ENCODE data around the gene CD8B.

CD8B gene

GRCh38 chr2:86808315-86809161 is 53.1 kb downstream of the CD8B start:
- H3K27ac ChIP-seq, result peak overlapping the region; percentile 90
- peak; percentile 82 for TF ChIP-seq CTCF (conservative IDR thresholded peaks at IDR 0.05)

GRCh38 chr2:86807468-86808275 is 54.0 kb downstream of the CD8B start:
- no peak for TF ChIP-seq CTCF (conservative IDR thresholded peaks at IDR 0.05)
- peak overlapping the region; percentile 90 for H3K27ac ChIP-seq

GRCh38 chr2:86807133-86807467 is 54.6 kb downstream of the CD8B start:
- H3K27ac ChIP-seq, result peak overlapping the region; percentile 90
- TF ChIP-seq CTCF (conservative IDR thresholded peaks at IDR 0.05), result no peak

- peak overlapping the region; percentile 90 for H3K27ac ChIP-seq
- TF ChIP-seq CTCF (conservative IDR thresholded peaks at IDR 0.05), result no peak
Observed at GRCh38 chr2:86806059-86806857, 55.4 kb downstream of the CD8B start.

GRCh38 chr2:86800856-86801567 is 60.7 kb downstream of the CD8B start:
- TF ChIP-seq CTCF (conservative IDR thresholded peaks at IDR 0.05), result no peak
- H3K27ac ChIP-seq, result no peak overlapping the region

- H3K27ac ChIP-seq, result no peak overlapping the region
- TF ChIP-seq CTCF (conservative IDR thresholded peaks at IDR 0.05), result no peak
Observed at GRCh38 chr2:86794861-86795260, 66.8 kb downstream of the CD8B start.

Measured in VCaP (cell line).